PFSK-1 (cell line): ENCODE results near the gene INO80D.

Experiments
- POLR2AphosphoS5 ChIP-seq: IDR thresholded peaks from 2 replicates; pipeline ENCODE4 v1.6.1; 2012; ENCODE audit warnings: low read depth, mild to moderate bottlenecking, control low read depth, low read length, moderate library complexity
- SIN3A ChIP-seq: IDR thresholded peaks from 2 replicates; pipeline ENCODE4 v1.6.1; 2012; ENCODE audit warnings: mild to moderate bottlenecking, low read length, moderate library complexity, borderline replicate concordance; ENCODE audit not compliant: insufficient read depth
- TAF1 ChIP-seq: IDR thresholded peaks from 2 replicates; pipeline ENCODE4 v1.6.1; 2012; ENCODE audit warnings: low read length, control low read depth, borderline replicate concordance; ENCODE audit not compliant: insufficient read depth
- TF ChIP-seq, protein P1 (sequence below), 2 experiments: IDR thresholded peaks; 2 replicates each; pipeline versions ENCODE4 v1.6.1 to v1.8.0; 2011 to 2012; ENCODE audit warnings: low read depth in 2 of 2, low read length in 2 of 2, control low read depth in 1 of 2, inconsistent platforms in 1 of 2, mild to moderate bottlenecking in 1 of 2, moderate library complexity in 1 of 2; ENCODE audit not compliant: insufficient read depth in 1 of 2

DNA sequence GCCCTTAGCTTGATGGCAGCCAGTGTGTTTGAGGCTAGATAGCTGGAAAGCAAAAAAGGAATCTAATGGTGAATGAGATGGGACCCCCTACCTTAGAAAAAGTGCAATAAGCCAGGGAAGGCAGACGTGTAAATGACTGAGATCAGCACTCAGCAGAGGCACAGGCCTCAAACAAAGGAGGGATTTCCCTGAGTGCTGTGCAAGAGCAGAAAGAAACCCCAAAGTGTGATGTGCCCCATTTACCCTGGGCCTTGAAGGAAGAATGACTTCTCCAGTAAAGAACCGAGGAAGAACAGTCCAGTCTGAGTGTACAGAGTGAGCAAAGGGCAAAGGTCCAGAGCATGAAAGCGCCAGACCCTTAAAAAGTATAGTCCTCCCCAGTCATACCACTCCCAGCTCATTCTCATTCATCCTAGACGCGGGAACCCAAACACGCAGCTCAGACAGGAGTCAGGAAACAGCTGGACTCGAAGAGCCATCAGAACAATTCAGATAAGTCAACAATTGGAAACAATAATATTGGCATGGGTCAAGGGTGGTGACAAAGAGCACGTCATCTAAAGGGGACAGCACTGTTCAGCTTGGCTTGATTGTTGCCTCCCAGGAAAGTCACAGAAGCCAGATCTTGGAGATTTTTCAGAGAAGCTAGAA is 121.7 kb downstream of the INO80D start:
- no peak for TF ChIP-seq POLR2AphosphoS5
- no peak for TF ChIP-seq SIN3A
- TF ChIP-seq, protein P1, sequence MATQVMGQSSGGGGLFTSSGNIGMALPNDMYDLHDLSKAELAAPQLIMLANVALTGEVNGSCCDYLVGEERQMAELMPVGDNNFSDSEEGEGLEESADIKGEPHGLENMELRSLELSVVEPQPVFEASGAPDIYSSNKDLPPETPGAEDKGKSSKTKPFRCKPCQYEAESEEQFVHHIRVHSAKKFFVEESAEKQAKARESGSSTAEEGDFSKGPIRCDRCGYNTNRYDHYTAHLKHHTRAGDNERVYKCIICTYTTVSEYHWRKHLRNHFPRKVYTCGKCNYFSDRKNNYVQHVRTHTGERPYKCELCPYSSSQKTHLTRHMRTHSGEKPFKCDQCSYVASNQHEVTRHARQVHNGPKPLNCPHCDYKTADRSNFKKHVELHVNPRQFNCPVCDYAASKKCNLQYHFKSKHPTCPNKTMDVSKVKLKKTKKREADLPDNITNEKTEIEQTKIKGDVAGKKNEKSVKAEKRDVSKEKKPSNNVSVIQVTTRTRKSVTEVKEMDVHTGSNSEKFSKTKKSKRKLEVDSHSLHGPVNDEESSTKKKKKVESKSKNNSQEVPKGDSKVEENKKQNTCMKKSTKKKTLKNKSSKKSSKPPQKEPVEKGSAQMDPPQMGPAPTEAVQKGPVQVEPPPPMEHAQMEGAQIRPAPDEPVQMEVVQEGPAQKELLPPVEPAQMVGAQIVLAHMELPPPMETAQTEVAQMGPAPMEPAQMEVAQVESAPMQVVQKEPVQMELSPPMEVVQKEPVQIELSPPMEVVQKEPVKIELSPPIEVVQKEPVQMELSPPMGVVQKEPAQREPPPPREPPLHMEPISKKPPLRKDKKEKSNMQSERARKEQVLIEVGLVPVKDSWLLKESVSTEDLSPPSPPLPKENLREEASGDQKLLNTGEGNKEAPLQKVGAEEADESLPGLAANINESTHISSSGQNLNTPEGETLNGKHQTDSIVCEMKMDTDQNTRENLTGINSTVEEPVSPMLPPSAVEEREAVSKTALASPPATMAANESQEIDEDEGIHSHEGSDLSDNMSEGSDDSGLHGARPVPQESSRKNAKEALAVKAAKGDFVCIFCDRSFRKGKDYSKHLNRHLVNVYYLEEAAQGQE (IDR thresholded peaks at IDR 0.05; ENCODE audit: insufficient read depth in 1 of 2, low read depth in 2 of 2, low read length in 2 of 2): no peak
- TF ChIP-seq TAF1: no peak
